Psoas muscle (tissue), 8 donors: ENCODE measurements around the gene PTGDS. TPM values are rescaled to one million over a fixed set of nuclear protein-coding genes. Genes with fewer than 3 reads are reported as not detected.

ENCODE experiments used
- ATAC-seq, 4 donors: fragments of 200-7000 bp; cut with Tn5 transposase; one replicate each; pipeline ENCODE4 v1.9.1; 2020; ENCODE audit warnings: moderate library complexity in 3 of 4, mild to moderate bottlenecking in 2 of 4
- DNase-seq, 2 donors: peaks; one replicate each; pipeline ENCODE4 v3.0.0-alpha.2; 2020
- H3K27ac ChIP-seq: fragments of 200-600 bp; one replicate; pipeline ENCODE4 v1.8.0; 2022
- H3K27me3 ChIP-seq, 3 donors: fragments of 200-600 bp in 1 of 3; one replicate each; pipeline versions ENCODE4 v1.6.1 to v1.8.0; 2013 to 2022; ENCODE audit warnings: low read length in 2 of 3, mild to moderate bottlenecking in 2 of 3, moderate library complexity in 1 of 3; ENCODE audit not compliant: insufficient read depth in 3 of 3
- H3K36me3 ChIP-seq, 2 donors: fragments of 200-600 bp in 1 of 2; one replicate each; pipeline versions ENCODE4 v1.6.1 to v1.8.0; 2013 to 2022; ENCODE audit warnings: low read depth in 1 of 2, mild to moderate bottlenecking in 1 of 2, moderate library complexity in 1 of 2; ENCODE audit not compliant: insufficient read depth in 1 of 2
- H3K4me1 ChIP-seq: fragments of 200-600 bp; one replicate; pipeline ENCODE4 v1.8.0; 2022
- H3K4me3 ChIP-seq: fragments of 200-600 bp; one replicate; pipeline ENCODE4 v1.8.0; 2022; ENCODE audit warnings: mild to moderate bottlenecking
- H3K9me3 ChIP-seq: fragments of 200-600 bp; one replicate; pipeline ENCODE4 v1.8.0; 2022
- WGBS, 3 donors: extraction: QIAGEN DNeasy Blood & Tissue Kit; methylation state at CpG; one replicate each; pipeline versions ENCODE4 v1.1.6 to v1.1.7; 2013; 5-methylcytosine and 5-hydroxymethylcytosine counted together
- intact Hi-C, 2 donors: fragments of 100-400 bp; cut with DNase I; formaldehyde crosslinking; loops; one replicate each; pipeline versions ENCODE4 v1.11.0 to v1.14.2; 2022
- polyA plus RNA-seq, 3 donors: library from polyadenylated mRNA; stranded (reverse); fragments of 200-250 nt; gene quantifications; one replicate each; pipeline ENCODE4 v1.2.3, GENCODE V29; 2013
- total RNA-seq, 4 donors: library from RNA; stranded (reverse); fragmentation: NEBNext Ultra II Directional in 2 of 4; extraction: Animal tissue kit (Norgen Biotek cat#: 25700) in 2 of 4; gene quantifications; one replicate each; pipeline versions ENCODE4 v1.2.1 to v1.2.4, GENCODE V29; 2021 to 2023
- TF ChIP-seq, protein P1 (sequence below): fragments of 200-600 bp; IDR thresholded peaks from one replicate; pipeline ENCODE4 v1.8.0; 2022; ENCODE audit warnings: antibody characterized with exemption
- donor health status: healthy with polysubstance abuse.
- donor health status: DM: no; HTN: no; CAD: no; lungs with moderate emphysema.
- donor health status: Bipolar disorder and iron deficiency.
- donor health status: healthy.
- donor health status: DM: yes; HTN: yes; CAD: no.
- donor health status: DM: no; HTN: no; CAD: no.
- donor health status: DM: no; HTN: no; CAD: no.
- donor health status: DM: yes; HTN: yes; CAD: no.

The PTGDS gene
- total and polyA plus RNA-seq, 7 donors, result 23.3 to 130 (median 37.9) TPM

GRCh38 chr9:136950656-136951276, 26.5 kb upstream of the PTGDS start:
- Histone ChIP-seq H3K36me3 (no peaks in the 10 kb centered on the region), H3K27ac (peak overlapping the region; percentile 87), H3K4me1 (peaks cover 20% of the 10 kb centered on the region), H3K4me3 (peak overlapping the region; percentile 85), H3K27me3 (no peaks in the 10 kb centered on the region), H3K9me3 (no peaks in the 10 kb centered on the region)
- WGBS, 3 donors, result 27 to 34% (median 33%) methylated on average over 8 to 9 of the region's 9 CpGs
- peak in 3 of 4 donors; percentile 10 to 28 (median 21) for ATAC-seq
- intact Hi-C loops, result loop anchor here in 1 of 2 donors (5.0 kb wide), 1 partner anchor 158 kb away; the partner anchor contains the start of gene TMEM141
- DNase-seq, result peak in 1 of 2 donors; percentile 21
- TF ChIP-seq, protein P1, sequence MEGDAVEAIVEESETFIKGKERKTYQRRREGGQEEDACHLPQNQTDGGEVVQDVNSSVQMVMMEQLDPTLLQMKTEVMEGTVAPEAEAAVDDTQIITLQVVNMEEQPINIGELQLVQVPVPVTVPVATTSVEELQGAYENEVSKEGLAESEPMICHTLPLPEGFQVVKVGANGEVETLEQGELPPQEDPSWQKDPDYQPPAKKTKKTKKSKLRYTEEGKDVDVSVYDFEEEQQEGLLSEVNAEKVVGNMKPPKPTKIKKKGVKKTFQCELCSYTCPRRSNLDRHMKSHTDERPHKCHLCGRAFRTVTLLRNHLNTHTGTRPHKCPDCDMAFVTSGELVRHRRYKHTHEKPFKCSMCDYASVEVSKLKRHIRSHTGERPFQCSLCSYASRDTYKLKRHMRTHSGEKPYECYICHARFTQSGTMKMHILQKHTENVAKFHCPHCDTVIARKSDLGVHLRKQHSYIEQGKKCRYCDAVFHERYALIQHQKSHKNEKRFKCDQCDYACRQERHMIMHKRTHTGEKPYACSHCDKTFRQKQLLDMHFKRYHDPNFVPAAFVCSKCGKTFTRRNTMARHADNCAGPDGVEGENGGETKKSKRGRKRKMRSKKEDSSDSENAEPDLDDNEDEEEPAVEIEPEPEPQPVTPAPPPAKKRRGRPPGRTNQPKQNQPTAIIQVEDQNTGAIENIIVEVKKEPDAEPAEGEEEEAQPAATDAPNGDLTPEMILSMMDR, result no peak

GRCh38 chr9:136951541-136952320, 25.6 kb upstream of the PTGDS start, which contains the start of gene LCN12:
Gene LCN12 (plus strand): TSS chr9:136952273. CDS start chr9:136952328, 55 bp downstream.
- Histone ChIP-seq H3K4me1 (peaks cover 20% of the 10 kb centered on the region), H3K27me3 (no peaks in the 10 kb centered on the region), H3K9me3 (no peaks in the 10 kb centered on the region), H3K4me3 (no peak within 1 kb of the TSS), H3K27ac (no peak within 1 kb of the TSS), H3K36me3 (no peaks in the 10 kb centered on the region)
- ATAC-seq (no peak), DNase-seq (peak in 1 of 2 donors; percentile 13)
- intact Hi-C loops, result loop anchor here in 1 of 2 donors (5.0 kb wide), 1 partner anchor 159 kb away; the partner anchor contains the start of gene TMEM141
- TF ChIP-seq, protein P1, result no peak
- WGBS, 3 donors, result 65 to 87% (median 70%) methylated on average over 13 to 14 of the region's 14 CpGs

GRCh38 chr9:136952321-136952850, 24.9 kb upstream of the PTGDS start:
- intact Hi-C loops, result loop anchor here in 1 of 2 donors (5.0 kb wide), 1 partner anchor 160 kb away; the partner anchor contains the start of gene TMEM141
- no peaks in the 10 kb centered on the region for H3K27me3 ChIP-seq
- H3K9me3 ChIP-seq, result no peaks in the 10 kb centered on the region
- H3K4me3 ChIP-seq, result no peak overlapping the region
- peaks cover 17% of the 10 kb centered on the region for H3K4me1 ChIP-seq
- no peaks in the 10 kb centered on the region for H3K36me3 ChIP-seq
- peak in 1 of 2 donors; percentile 13 for DNase-seq
- TF ChIP-seq, protein P1, result no peak
- no peak overlapping the region for H3K27ac ChIP-seq
- WGBS, 3 donors, result 57 to 76% (median 57%) methylated on average over 12 to 15 of the region's 15 CpGs
- no peak for ATAC-seq

DNA sequence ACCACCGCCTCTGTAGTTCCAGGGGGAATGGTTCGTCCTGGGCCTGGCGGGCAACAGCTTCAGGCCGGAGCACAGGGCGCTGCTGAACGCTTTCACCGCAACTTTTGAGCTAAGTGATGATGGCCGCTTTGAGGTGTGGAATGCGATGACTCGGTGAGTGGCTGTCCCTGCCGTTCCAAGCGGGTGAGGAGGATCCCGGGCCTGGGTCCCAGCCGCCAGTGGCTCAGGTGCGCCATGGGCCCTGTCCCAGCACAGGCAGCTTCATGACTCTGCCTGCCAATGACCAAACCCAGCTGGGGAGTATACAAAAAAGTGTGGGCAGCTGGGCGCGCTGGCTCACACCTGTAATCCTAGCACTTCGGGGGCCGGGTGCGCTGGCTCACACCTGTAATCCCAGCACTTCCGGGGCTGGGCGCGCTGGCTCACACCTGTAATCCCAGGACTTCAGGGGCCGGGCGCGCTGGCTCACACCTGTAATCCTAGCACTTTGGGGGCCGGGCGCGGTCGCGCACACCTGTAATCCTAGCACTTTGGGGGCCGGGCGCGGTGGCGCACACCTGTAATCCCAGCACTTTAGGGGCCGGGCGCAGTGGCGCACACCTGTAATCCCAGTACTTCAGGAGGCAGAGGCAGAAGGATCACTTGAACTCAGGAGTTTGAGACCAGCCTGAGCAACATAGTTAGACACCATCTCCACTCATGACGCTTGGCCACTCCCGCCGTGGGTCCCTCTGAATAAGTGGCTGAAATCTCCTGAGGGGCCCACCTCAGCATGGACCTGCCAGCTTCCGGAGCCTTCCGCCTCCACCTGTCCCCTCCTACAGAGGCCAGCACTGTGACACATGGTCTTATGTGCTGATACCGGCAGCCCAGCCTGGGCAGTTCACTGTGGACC, 24.2 kb upstream of the PTGDS start:
- H3K27ac ChIP-seq, result no peak overlapping the region
- peak in 1 of 2 donors; percentile 4 for DNase-seq
- TF ChIP-seq, protein P1, result no peak

More for the DNA sequence above, 24.2 kb upstream of the PTGDS start:
- Histone ChIP-seq H3K9me3 (no peaks in the 10 kb centered on the region), H3K4me1 (peaks cover 10% of the 10 kb centered on the region), H3K36me3 (no peaks in the 10 kb centered on the region), H3K27me3 (no peaks in the 10 kb centered on the region), H3K4me3 (no peak overlapping the region)
- no peak for ATAC-seq
- intact Hi-C loops, result loop anchor here in 1 of 2 donors (5.0 kb wide), 1 partner anchor 161 kb away; the partner anchor contains the start of gene TMEM141
- 83 to 93% (median 84%) methylated on average over 36 to 44 of the region's 44 CpGs for WGBS, 3 donors
